MCF 10A (cell line): ENCODE data around the gene ATP6V1E1. TPM values are rescaled to one million over a fixed set of nuclear protein-coding genes. Genes with fewer than 3 reads are reported as not detected.

ENCODE experiments used
- BruUV-seq: library from RNA; stranded (reverse); fragments of 400-500 nt; replicated peaks from 2 replicates; lab custom pipeline; 2021; lab: Mats Ljungman, UMichigan
- CTCF ChIA-PET: fragments of 300-600 bp; sonication (Branson Sonifier 250); formaldehyde crosslinking; extraction: SDS; loops from one replicate; lab custom pipeline; 2021; ENCODE audit warnings: antibody characterized with exemption, inconsistent platforms; lab: Yijun Ruan, JAX
- POLR2A ChIA-PET: fragments of 300-600, 350-650 bp; sonication (Branson Sonifier 250); formaldehyde crosslinking; extraction: SDS; loops from one replicate; lab custom pipeline; 2020; ENCODE audit warnings: antibody characterized with exemption, inconsistent platforms; lab: Yijun Ruan, JAX
- DNase-seq: peaks from one replicate; pipeline ENCODE4 v3.0.0-alpha.2; 2018; ENCODE audit not compliant: unreplicated experiment
- H3K27ac Mint-ChIP-seq: one replicate; pipeline ENCODE4 v1.8.0; 2022; ENCODE audit warnings: mild to moderate bottlenecking, low read depth, mixed read lengths; ENCODE audit not compliant: unreplicated experiment
- H3K27me3 Mint-ChIP-seq: one replicate; pipeline ENCODE4 v1.8.0; 2022; ENCODE audit warnings: mixed read lengths; ENCODE audit not compliant: insufficient read depth, unreplicated experiment
- H3K36me3 Mint-ChIP-seq: one replicate; pipeline ENCODE4 v1.8.0; 2022; ENCODE audit warnings: mild to moderate bottlenecking, moderate library complexity, mixed read lengths; ENCODE audit not compliant: insufficient read depth, unreplicated experiment
- H3K4me1 Mint-ChIP-seq: one replicate; pipeline ENCODE4 v1.8.0; 2022; ENCODE audit warnings: mixed read lengths; ENCODE audit not compliant: insufficient read depth, unreplicated experiment
- H3K4me3 Mint-ChIP-seq: one replicate; pipeline ENCODE4 v1.8.0; 2022; ENCODE audit warnings: mild to moderate bottlenecking, moderate library complexity, mixed read lengths; ENCODE audit not compliant: unreplicated experiment
- H3K9me3 Mint-ChIP-seq: one replicate; pipeline ENCODE4 v1.8.0; 2022; ENCODE audit warnings: mixed read lengths; ENCODE audit not compliant: unreplicated experiment
- intact Hi-C: fragments of 100-400 bp; cut with micrococcal nuclease; formaldehyde crosslinking; loops from 2 replicates; pipeline ENCODE4 v1.14.1; 2022
- total RNA-seq: library from RNA; stranded (reverse); gene quantifications from 2 replicates; pipeline ENCODE4 v1.2.3, GENCODE V29; 2022
- TF ChIP-seq, protein P1 (sequence below): fragments of 200-600 bp; IDR thresholded peaks from one replicate; pipeline ENCODE4 v1.8.0; 2022; ENCODE audit warnings: antibody characterized with exemption, mild to moderate bottlenecking; ENCODE audit not compliant: unreplicated experiment

The ATP6V1E1 gene
- total RNA-seq, 1 experiment from 2014 or later, result 86.4 TPM

DNA sequence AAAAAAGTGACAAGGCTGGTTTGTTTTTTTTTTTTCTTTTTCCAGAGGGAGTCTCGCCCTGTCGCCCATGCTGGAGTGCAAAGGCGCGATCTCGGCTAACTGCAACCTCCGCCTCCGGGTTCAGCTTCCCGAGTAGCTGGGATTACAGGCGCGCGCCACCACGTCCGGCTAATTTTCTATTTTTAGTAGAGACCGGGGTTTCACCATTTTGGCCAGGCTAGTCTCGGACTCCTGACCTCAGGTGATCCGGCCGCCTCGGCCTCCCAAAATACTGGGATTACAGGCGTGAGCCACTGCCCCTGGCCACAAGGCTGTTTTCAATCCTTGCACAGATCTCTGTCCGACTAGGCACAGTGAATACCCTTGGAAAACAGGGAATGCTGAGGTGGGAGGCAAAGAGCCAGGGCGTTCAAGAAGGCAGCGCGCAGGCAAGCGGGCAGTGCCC is 566 bp downstream of the ATP6V1E1 start:
- CTCF ChIA-PET, result interaction anchor here (0.7 kb wide), 1 partner anchor 15 kb away, joined by 3 read pairs; no protein-coding TSS in a partner anchor
- POLR2A ChIA-PET, result interaction anchor here (0.6 to 6.5 kb wide), 9 partner anchors 9 to 102 kb away, joined by 3 to 70 read pairs (median 4); partner anchors contain the start of gene BCL2L13

DNA sequence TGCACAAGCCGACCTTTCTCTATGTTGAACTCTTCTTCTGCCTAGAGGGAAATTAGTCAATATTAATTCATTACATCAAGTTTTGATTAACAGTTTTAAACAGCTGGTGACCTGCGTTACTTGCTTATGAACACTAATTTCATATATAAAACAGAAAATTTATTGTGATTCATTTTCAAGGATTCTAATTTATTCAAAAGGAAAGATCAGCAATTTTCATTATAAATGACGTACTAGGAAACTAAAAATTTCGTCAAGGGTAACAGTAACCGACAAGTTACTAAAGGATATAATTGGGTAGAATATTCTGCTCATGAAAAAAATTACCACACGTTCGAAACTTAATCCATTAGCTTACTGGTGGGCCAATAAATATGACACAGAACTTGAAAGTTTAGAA is 15.3 kb downstream of the ATP6V1E1 start:
- TF ChIP-seq, protein P1, sequence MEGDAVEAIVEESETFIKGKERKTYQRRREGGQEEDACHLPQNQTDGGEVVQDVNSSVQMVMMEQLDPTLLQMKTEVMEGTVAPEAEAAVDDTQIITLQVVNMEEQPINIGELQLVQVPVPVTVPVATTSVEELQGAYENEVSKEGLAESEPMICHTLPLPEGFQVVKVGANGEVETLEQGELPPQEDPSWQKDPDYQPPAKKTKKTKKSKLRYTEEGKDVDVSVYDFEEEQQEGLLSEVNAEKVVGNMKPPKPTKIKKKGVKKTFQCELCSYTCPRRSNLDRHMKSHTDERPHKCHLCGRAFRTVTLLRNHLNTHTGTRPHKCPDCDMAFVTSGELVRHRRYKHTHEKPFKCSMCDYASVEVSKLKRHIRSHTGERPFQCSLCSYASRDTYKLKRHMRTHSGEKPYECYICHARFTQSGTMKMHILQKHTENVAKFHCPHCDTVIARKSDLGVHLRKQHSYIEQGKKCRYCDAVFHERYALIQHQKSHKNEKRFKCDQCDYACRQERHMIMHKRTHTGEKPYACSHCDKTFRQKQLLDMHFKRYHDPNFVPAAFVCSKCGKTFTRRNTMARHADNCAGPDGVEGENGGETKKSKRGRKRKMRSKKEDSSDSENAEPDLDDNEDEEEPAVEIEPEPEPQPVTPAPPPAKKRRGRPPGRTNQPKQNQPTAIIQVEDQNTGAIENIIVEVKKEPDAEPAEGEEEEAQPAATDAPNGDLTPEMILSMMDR, result no peak
- intact Hi-C loops, result no loop called here
- CTCF ChIA-PET, result interaction anchor here (0.7 to 1.9 kb wide), 3 partner anchors 15 to 55 kb away, joined by 3 to 9 read pairs (median 5); no protein-coding TSS in a partner anchor
- no peak for DNase-seq
- no peaks in the 10 kb centered on the region for H3K4me1 Mint-ChIP-seq
- no peak overlapping the region for H3K4me3 Mint-ChIP-seq
- H3K36me3 Mint-ChIP-seq, result peaks cover 22% of the 10 kb centered on the region
- POLR2A ChIA-PET, result no interaction called here
- BruUV-seq, result no TSS peak
- H3K27me3 Mint-ChIP-seq, result no peaks in the 10 kb centered on the region
- H3K9me3 Mint-ChIP-seq, result no peaks in the 10 kb centered on the region
- no peak overlapping the region for H3K27ac Mint-ChIP-seq

More for the DNA sequence above, 566 bp downstream of the ATP6V1E1 start:
- Mint-ChIP-seq H3K27me3 (no peaks in the 10 kb centered on the region), H3K36me3 (peaks cover 48% of the 10 kb centered on the region), H3K9me3 (no peaks in the 10 kb centered on the region), H3K4me3 (peak overlapping the region; percentile 98), H3K4me1 (peaks cover 2% of the 10 kb centered on the region), H3K27ac (peak overlapping the region; percentile 98)
- BruUV-seq, result TSS peak; percentile 92
- DNase-seq, result no peak
- intact Hi-C loops, result loop anchor here (2.0 kb wide), 1 partner anchor 79 kb away; no protein-coding TSS in a partner anchor
- TF ChIP-seq, protein P1, result no peak

DNA sequence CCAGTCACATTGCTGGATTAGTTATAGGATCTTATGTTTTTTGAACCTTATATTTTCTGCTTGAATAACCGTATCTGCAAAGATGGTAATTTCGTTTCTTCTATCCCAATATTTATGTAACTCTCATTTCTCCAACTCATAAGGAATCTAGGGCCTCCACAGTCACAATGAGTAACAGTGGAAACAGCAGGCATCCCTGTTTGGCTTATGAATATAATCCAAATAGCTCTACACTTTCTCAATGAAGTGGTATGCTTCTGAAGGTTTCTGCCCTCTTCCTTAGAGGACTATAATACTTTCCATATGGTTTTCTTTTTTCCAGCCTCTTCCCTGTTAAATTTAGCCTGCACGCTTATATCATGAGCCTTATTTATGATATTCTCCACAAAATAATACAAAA is 16.5 kb downstream of the ATP6V1E1 start:
- TF ChIP-seq, protein P1, result no peak
- Mint-ChIP-seq H3K36me3 (peaks cover 10% of the 10 kb centered on the region), H3K27ac (no peak overlapping the region), H3K9me3 (no peaks in the 10 kb centered on the region), H3K27me3 (no peaks in the 10 kb centered on the region), H3K4me3 (no peak overlapping the region), H3K4me1 (no peaks in the 10 kb centered on the region)
- ChIA-PET POLR2A (no interaction called here), CTCF (interaction anchor here (0.5 kb wide), 1 partner anchor 14 kb away, joined by 7 read pairs; no protein-coding TSS in a partner anchor)
- BruUV-seq, result no TSS peak
- intact Hi-C loops, result no loop called here
- no peak for DNase-seq

DNA sequence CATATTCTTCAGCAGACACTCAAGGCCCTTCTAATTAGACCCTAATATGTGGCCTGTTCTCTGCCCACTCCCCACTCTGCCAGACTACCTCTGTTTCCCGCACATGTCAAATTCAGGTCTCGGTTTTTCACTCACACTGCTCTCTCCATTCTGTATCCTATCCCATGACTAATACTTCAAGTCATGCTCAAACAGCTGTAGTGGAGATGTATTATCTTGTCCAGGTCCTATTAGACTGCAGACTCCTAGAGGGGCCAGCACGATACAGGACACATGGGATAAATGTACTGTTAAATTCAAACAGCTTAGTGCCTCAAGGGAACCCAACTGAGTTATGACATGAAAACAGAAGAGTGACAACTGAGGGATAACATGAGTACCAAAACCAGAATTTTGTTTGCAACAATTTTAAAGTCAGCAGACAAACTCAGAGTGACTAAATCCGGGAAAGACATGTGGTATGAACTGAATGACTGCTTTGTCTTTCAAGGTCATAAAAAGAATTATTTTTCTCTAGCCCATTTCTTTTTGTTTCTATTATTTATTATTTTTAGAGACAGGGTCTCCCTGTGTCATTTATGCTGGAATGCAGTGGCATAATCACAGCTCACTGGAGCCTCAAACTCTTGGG is 20.5 kb downstream of the ATP6V1E1 start:
- TF ChIP-seq, protein P1, result no peak
- Mint-ChIP-seq H3K36me3 (peaks cover 9% of the 10 kb centered on the region), H3K4me1 (no peaks in the 10 kb centered on the region), H3K27me3 (no peaks in the 10 kb centered on the region), H3K9me3 (no peaks in the 10 kb centered on the region), H3K27ac (no peak overlapping the region), H3K4me3 (no peak overlapping the region)
- BruUV-seq, result no TSS peak
- CTCF ChIA-PET, result interaction anchor here (1.2 kb wide), 1 partner anchor 436 kb away, joined by 3 read pairs; no protein-coding TSS in a partner anchor
- intact Hi-C loops, result no loop called here
- POLR2A ChIA-PET, result interaction anchor here (0.6 to 2.2 kb wide), 3 partner anchors 31 to 479 kb away, joined by 5 to 8 read pairs (median 5); no protein-coding TSS in a partner anchor
- no peak for DNase-seq
